BJ (cell line): ENCODE results near the gene EFNA4. TPM values are rescaled to one million over a fixed set of nuclear protein-coding genes. Genes with fewer than 3 reads are reported as not detected.

Experiments used
- CTCF ChIA-PET: fragments of 350-600 bp; formaldehyde crosslinking; extraction: SDS; loops from one replicate; lab custom pipeline; 2021; ENCODE audit warnings: antibody characterized with exemption, inconsistent platforms; lab: Yijun Ruan, JAX
- POLR2A ChIA-PET: fragments of 300-600 bp; sonication (Branson Sonifier 250); formaldehyde crosslinking; extraction: SDS; loops from one replicate; lab custom pipeline; 2021; ENCODE audit warnings: antibody characterized with exemption; lab: Charles Lee
- DNase-seq: peaks from one replicate; pipeline ENCODE4 v3.0.0-alpha.2; 2011; ENCODE audit warnings: low read depth
- H3K27me3 ChIP-seq: 2 replicates; pipeline ENCODE4 v1.6.0; 2011; ENCODE audit warnings: low read length; ENCODE audit not compliant: control insufficient read depth, insufficient read depth
- H3K36me3 ChIP-seq: 2 replicates; pipeline ENCODE4 v1.5.1; 2011; ENCODE audit warnings: low read length; ENCODE audit not compliant: control insufficient read depth, insufficient read depth
- H3K4me3 ChIP-seq: 2 replicates; pipeline ENCODE4 v1.5.1; 2011; ENCODE audit warnings: low read depth, mild to moderate bottlenecking, control low read depth, low read length
- CTCF ChIP-seq: IDR thresholded peaks from 2 replicates; pipeline ENCODE4 v1.5.1; 2011; ENCODE audit warnings: low read depth, mild to moderate bottlenecking, control low read depth, inconsistent platforms, low read length, moderate library complexity; ENCODE audit not compliant: insufficient read depth
- polyA plus RNA-seq: library from polyadenylated mRNA; depleted of rRNA; stranded (reverse); fragments of >200 nt; gene quantifications from 2 replicates; pipeline ENCODE4 v1.2.3, GENCODE V29; 2011

The EFNA4 gene
- polyA plus RNA-seq, 1 experiment, result 12.4 TPM

GRCh38 chr1:155026588-155026987 is 37.0 kb upstream of the EFNA4 start:
- ChIA-PET CTCF (interaction anchor here (1.0 to 1.5 kb wide), 2 partner anchors 10 to 12 kb away, joined by 3 to 4 read pairs; no protein-coding TSS in a partner anchor), POLR2A (no interaction called here)
- DNase-seq, result no peak
- TF ChIP-seq CTCF, result no peak
- H3K36me3 ChIP-seq, result no peaks in the 10 kb centered on the region
- H3K27me3 ChIP-seq, result no peaks in the 10 kb centered on the region
- H3K4me3 ChIP-seq, result no peak overlapping the region

GRCh38 chr1:155029513-155030242 is 33.9 kb upstream of the EFNA4 start:
- no peak for DNase-seq
- Histone ChIP-seq H3K4me3 (no peak overlapping the region), H3K27me3 (0 out of 2 replicates have a peak, but pooled peaks cover 1% of the 10 kb centered on the region), H3K36me3 (no peaks in the 10 kb centered on the region)
- POLR2A ChIA-PET, result no interaction called here
- TF ChIP-seq CTCF, result no peak
- CTCF ChIA-PET, result interaction anchor here (0.7 to 6.9 kb wide), 2 partner anchors 12 to 15 kb away, joined by 3 to 31 read pairs; no protein-coding TSS in a partner anchor

- DNase-seq, result no peak
- H3K27me3 ChIP-seq, result 0 out of 2 replicates have a peak, but pooled peaks cover 1% of the 10 kb centered on the region
- no peak overlapping the region for H3K4me3 ChIP-seq
- POLR2A ChIA-PET, result no interaction called here
- TF ChIP-seq CTCF, result no peak
- CTCF ChIA-PET, result interaction anchor here (0.7 to 6.9 kb wide), 3 partner anchors 13 to 21 kb away, joined by 3 to 31 read pairs (median 3); partner anchors contain the start of gene ADAM15
- H3K36me3 ChIP-seq, result no peaks in the 10 kb centered on the region
These were observed 33.2 kb upstream of the EFNA4 start for GRCh38 chr1:155030243-155030795.

- POLR2A ChIA-PET, result no interaction called here
- no peak for DNase-seq
- H3K27me3 ChIP-seq, result peaks cover 1% of the 10 kb centered on the region; the same call in 1 of the 2 replicates
- no peak overlapping the region for H3K4me3 ChIP-seq
- no peak for TF ChIP-seq CTCF
- H3K36me3 ChIP-seq, result no peaks in the 10 kb centered on the region
- CTCF ChIA-PET, result interaction anchor here (0.7 to 6.9 kb wide), 2 partner anchors 14 to 21 kb away, joined by 3 to 31 read pairs; partner anchors contain the start of gene ADAM15
These were observed 32.6 kb upstream of the EFNA4 start for GRCh38 chr1:155030899-155031298.

- ChIA-PET CTCF (interaction anchor here (2.2 to 6.9 kb wide), 3 partner anchors 12 to 18 kb away, joined by 7 to 31 read pairs (median 11); partner anchors contain the start of gene ADAM15), POLR2A (no interaction called here)
- no peak for DNase-seq
- no peak for TF ChIP-seq CTCF
- Histone ChIP-seq H3K4me3 (no peak overlapping the region), H3K27me3 (peaks cover 3% of the 10 kb centered on the region), H3K36me3 (no peaks in the 10 kb centered on the region)
These were observed 30.7 kb upstream of the EFNA4 start for GRCh38 chr1:155032886-155033285.
